ENCODE data around the gene KIFBP. TPM values are rescaled to one million over a fixed set of nuclear protein-coding genes. Genes with fewer than 3 reads are reported as not detected.

KIFBP gene
- total RNA-seq, 2 experiments from 2014 or later = 4.2 TPM

- peaks cover 53% of the 10 kb centered on the region for H3K36me3 Mint-ChIP-seq (ENCODE audit: low read depth)
- H3K4me1 ChIP-seq (ENCODE audit: insufficient read depth, low read length) = peaks cover 46% of the 10 kb centered on the region
- intact Hi-C loops (cut with DNase I, micrococcal nuclease) = loop anchor here (2.0 to 10.0 kb wide), 7 partner anchors 35 to 1073 kb away; partner anchors contain the start of genes CCAR1 (in 1 of the 2), RUFY2 (in 1 of the 2), SIRT1 (in 1 of the 2) and SUPV3L1 (in 1 of the 2)
Observed at GRCh38 chr10:68957654-68958053, 30.9 kb upstream of the KIFBP start.

DNA sequence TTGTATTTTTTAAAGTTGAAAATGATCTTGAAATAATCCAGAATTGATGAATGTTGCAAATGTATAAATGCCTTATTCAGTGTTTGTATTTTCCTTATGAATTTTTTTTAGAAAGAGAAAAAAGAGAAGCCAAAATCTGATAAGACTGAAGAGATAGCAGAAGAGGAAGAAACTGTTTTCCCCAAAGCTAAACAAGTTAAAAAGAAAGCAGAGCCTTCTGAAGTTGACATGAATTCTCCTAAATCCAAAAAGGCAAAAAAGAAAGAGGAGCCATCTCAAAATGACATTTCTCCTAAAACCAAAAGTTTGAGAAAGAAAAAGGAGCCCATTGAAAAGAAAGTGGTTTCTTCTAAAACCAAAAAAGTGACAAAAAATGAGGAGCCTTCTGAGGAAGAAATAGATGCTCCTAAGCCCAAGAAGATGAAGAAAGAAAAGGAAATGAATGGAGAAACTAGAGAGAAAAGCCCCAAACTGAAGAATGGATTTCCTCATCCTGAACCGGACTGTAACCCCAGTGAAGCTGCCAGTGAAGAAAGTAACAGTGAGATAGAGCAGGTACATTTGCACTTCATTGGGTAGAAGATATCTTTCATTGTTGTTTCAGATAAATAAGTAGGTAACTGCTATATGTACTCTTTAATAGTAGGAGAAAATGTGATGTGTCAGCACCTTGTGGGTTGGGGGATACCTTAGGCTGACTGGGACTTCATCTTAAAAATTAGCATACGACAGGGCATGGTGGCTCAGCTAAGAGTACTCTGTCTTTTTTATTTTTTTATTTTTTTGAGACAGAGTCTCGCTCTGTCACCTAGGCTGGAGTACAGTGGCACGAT, 28.7 kb upstream of the KIFBP start:
- Histone ChIP-seq H3K4me1 (ENCODE audit: insufficient read depth, low read length) (peaks cover 42% of the 10 kb centered on the region), H3K4me3 (ENCODE audit: low read length) (no peak overlapping the region), H3K27ac (ENCODE audit: low read depth in 1 of 2, low read length in 2 of 2) (no peak overlapping the region), H3K9me3 (ENCODE audit: control insufficient read depth in 1 of 2, insufficient read depth in 1 of 2, low read length in 2 of 2) (no peaks in the 10 kb centered on the region), H3K36me3 (ENCODE audit: insufficient read depth, low read length) (peaks cover 54% of the 10 kb centered on the region), H3K27me3 (ENCODE audit: control insufficient read depth in 1 of 2, insufficient read depth in 2 of 2, low read length in 2 of 2) (no peaks in the 10 kb centered on the region)
- H3K27ac Mint-ChIP-seq = peak overlapping the region; percentile 66
- POLR2A ChIA-PET = interaction anchor here (0.9 kb wide), 1 partner anchor 8 kb away, joined by 3 read pairs; no protein-coding TSS in a partner anchor
- TF ChIP-seq, protein P1, sequence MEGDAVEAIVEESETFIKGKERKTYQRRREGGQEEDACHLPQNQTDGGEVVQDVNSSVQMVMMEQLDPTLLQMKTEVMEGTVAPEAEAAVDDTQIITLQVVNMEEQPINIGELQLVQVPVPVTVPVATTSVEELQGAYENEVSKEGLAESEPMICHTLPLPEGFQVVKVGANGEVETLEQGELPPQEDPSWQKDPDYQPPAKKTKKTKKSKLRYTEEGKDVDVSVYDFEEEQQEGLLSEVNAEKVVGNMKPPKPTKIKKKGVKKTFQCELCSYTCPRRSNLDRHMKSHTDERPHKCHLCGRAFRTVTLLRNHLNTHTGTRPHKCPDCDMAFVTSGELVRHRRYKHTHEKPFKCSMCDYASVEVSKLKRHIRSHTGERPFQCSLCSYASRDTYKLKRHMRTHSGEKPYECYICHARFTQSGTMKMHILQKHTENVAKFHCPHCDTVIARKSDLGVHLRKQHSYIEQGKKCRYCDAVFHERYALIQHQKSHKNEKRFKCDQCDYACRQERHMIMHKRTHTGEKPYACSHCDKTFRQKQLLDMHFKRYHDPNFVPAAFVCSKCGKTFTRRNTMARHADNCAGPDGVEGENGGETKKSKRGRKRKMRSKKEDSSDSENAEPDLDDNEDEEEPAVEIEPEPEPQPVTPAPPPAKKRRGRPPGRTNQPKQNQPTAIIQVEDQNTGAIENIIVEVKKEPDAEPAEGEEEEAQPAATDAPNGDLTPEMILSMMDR (IDR thresholded peaks at IDR 0.05) = no peak
- intact Hi-C loops (cut with DNase I, micrococcal nuclease) = loop anchor here (2.0 to 10.0 kb wide), 6 partner anchors 32 to 1075 kb away; partner anchors contain the start of genes CCAR1 (in 1 of the 2), RUFY2 (in 1 of the 2), SIRT1 (in 1 of the 2) and SUPV3L1 (in 1 of the 2)
- no peaks in the 10 kb centered on the region for H3K27me3 Mint-ChIP-seq
- H3K36me3 Mint-ChIP-seq (ENCODE audit: low read depth) = peaks cover 75% of the 10 kb centered on the region
- peak overlapping the region; percentile 9 for H3K4me3 Mint-ChIP-seq
- ATAC-seq (ENCODE audit: poor library complexity) (no peak), DNase-seq (no peak)
- CTCF ChIA-PET = interaction anchor here (1.7 kb wide), 1 partner anchor 28 kb away, joined by 4 read pairs; the partner anchor contains the start of gene KIFBP
- H3K9me3 Mint-ChIP-seq = no peaks in the 10 kb centered on the region
- peaks cover 54% of the 10 kb centered on the region for H3K4me1 Mint-ChIP-seq (ENCODE audit: low read depth)

More at GRCh38 chr10:68957654-68958053, 30.9 kb upstream of the KIFBP start:
- Histone ChIP-seq H3K36me3 (ENCODE audit: insufficient read depth, low read length) (peaks cover 33% of the 10 kb centered on the region), H3K9me3 (ENCODE audit: control insufficient read depth in 1 of 2, insufficient read depth in 1 of 2, low read length in 2 of 2) (no peaks in the 10 kb centered on the region), H3K27ac (ENCODE audit: low read depth in 1 of 2, low read length in 2 of 2) (peak overlapping the region; percentile 98 to 100), H3K27me3 (ENCODE audit: control insufficient read depth in 1 of 2, insufficient read depth in 2 of 2, low read length in 2 of 2) (no peaks in the 10 kb centered on the region), H3K4me3 (ENCODE audit: low read length) (peak overlapping the region; percentile 97)
- H3K4me3 Mint-ChIP-seq = peak overlapping the region; percentile 95
- no peaks in the 10 kb centered on the region for H3K27me3 Mint-ChIP-seq
- CTCF ChIA-PET = no interaction called here
- no peak for DNase-seq
- no peak for ATAC-seq (ENCODE audit: poor library complexity)
- peak overlapping the region; percentile 94 for H3K27ac Mint-ChIP-seq
- TF ChIP-seq, protein P1 (IDR thresholded peaks at IDR 0.05) = no peak
- peaks cover 54% of the 10 kb centered on the region for H3K4me1 Mint-ChIP-seq (ENCODE audit: low read depth)
- POLR2A ChIA-PET = interaction anchor here (0.6 to 3.9 kb wide), 4 partner anchors 8 to 130 kb away, joined by 3 to 24 read pairs (median 9); partner anchors contain the start of genes DDX50 and SRGN
- H3K9me3 Mint-ChIP-seq = no peaks in the 10 kb centered on the region

DNA sequence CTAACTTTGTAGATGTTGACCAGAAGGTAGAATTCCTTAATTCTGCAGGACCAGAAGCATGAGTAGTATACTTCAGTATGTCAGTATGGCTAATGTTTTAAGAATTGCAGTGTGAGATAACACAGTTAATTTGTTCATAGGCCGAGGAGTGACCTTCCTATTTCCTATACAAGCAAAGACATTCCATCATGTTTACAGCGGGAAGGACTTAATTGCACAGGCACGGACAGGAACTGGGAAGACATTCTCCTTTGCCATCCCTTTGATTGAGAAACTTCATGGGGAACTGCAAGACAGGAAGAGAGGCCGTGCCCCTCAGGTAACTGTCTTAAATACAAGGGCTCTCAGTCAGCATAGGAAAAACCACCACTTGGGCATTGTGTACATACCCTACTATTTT, 25.5 kb upstream of the KIFBP start:
- CTCF ChIA-PET = no interaction called here
- Mint-ChIP-seq H3K27me3 (no peaks in the 10 kb centered on the region), H3K27ac (no peak overlapping the region), H3K36me3 (ENCODE audit: low read depth) (peaks cover 79% of the 10 kb centered on the region), H3K4me1 (ENCODE audit: low read depth) (peaks cover 28% of the 10 kb centered on the region), H3K4me3 (no peak overlapping the region), H3K9me3 (no peaks in the 10 kb centered on the region)
- TF ChIP-seq, protein P1 (IDR thresholded peaks at IDR 0.05) = no peak
- DNase-seq (no peak), ATAC-seq (ENCODE audit: poor library complexity) (no peak)
- POLR2A ChIA-PET = no interaction called here
- Histone ChIP-seq H3K27me3 (ENCODE audit: control insufficient read depth in 1 of 2, insufficient read depth in 2 of 2, low read length in 2 of 2) (no peaks in the 10 kb centered on the region), H3K4me3 (ENCODE audit: low read length) (no peak overlapping the region), H3K36me3 (ENCODE audit: insufficient read depth, low read length) (peaks cover 85% of the 10 kb centered on the region), H3K4me1 (ENCODE audit: insufficient read depth, low read length) (peaks cover 14% of the 10 kb centered on the region), H3K9me3 (ENCODE audit: control insufficient read depth in 1 of 2, insufficient read depth in 1 of 2, low read length in 2 of 2) (no peaks in the 10 kb centered on the region), H3K27ac (ENCODE audit: low read depth in 1 of 2, low read length in 2 of 2) (no peak overlapping the region)
- intact Hi-C loops (cut with DNase I, micrococcal nuclease) = no loop called here
